Activated CD4-positive, CD25-positive, alpha-beta regulatory T cell (primary cell): ENCODE measurements around the gene RNF31.
"Not testable (repeated sequence)": the region's sequence is repeated elsewhere in the genome, so short reads cannot be mapped to it uniquely, and the experiment has no call there.

Source experiments
- DNase-seq, 4 experiments: peaks; one replicate each; lab custom pipeline; 2025; lab: John Stamatoyannopoulos, UW

RNF31 gene

DNA sequence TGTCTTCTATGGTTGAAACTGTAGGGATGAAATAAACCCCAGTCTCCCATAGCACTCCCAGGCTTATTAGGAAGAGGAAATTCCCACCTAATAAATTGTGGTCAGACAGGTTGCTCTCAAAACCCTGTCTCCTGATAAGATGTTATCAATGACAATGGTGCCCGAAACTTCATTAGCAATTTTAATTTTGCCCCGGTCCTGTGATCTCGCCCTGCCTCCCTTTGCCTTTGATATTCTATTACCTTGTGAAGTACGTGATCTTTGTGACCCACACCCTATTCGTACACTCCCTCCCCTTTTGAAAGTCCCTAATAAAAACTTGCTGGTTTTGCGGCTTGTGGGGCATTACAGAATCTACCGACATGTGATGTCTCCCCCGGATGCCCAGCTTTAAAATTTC lies 55.2 kb downstream of the RNF31 start:
- DNase-seq: not testable (repeated sequence)

GRCh38 chr14:24203249-24203886 lies 56.1 kb downstream of the RNF31 start:
- not testable (repeated sequence) for DNase-seq

DNA sequence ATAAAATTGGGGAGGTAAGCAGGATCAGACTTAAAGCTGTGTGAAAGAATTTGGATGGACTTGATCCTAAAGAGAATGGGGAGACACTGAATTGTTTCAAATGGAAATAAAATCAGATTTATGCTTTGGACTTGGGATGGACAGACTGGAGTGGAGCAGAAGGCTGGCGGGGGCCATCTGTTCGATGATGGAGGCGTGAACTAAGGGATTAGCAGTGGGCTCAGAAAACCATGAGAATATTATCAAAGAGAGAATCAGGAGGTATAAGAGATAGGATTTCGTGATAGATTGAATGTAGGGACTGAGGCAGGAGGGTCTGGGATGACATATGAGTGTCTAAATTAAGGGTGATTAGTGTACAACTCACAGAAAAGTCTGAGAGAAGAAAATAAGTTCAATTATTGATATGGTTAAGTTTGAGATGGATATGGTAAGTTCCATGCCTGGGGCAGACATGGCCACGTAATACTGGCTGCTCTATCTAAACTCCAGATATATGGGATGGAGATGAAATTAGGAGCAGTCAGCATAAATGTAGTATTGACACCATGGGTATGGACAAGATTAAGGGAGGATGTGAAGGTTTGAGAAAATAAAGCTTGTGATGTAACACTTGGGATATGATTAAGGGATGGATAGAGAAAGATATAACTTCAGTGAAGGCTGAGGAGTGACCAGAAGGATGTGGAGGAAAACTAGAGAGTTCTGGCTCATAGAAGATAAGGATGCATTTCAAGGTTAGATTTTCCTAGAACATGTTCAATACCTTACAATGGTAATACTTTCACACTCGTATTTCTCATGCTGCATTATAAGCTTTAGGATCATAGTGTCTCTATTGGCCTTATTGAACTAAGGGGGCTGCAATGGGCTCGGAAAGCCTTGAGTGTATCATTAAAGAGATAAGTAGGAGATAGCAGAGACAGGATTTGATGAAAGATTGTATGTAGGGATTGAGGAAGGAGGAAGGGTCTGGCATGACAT lies 57.2 kb downstream of the RNF31 start:
- no peak for DNase-seq

- DNase-seq: no peak
These were observed 59.2 kb downstream of the RNF31 start for GRCh38 chr14:24206260-24207103.

- no peak for DNase-seq
These were observed 59.8 kb downstream of the RNF31 start for GRCh38 chr14:24207104-24207551.

GRCh38 chr14:24207625-24208024 lies 60.3 kb downstream of the RNF31 start:
- DNase-seq: no peak
